OCI-LY7 (cell line): ENCODE results near the gene CRB1. TPM values are rescaled to one million over a fixed set of nuclear protein-coding genes. Genes with fewer than 3 reads are reported as not detected.

Experiments used
- BruUV-seq: library from RNA; stranded (reverse); fragments of 400-500 nt; replicated peaks from 2 replicates; lab custom pipeline; 2021; lab: Mats Ljungman, UMichigan
- CTCF ChIA-PET: fragments of 300-600 bp; sonication (Branson Sonifier 250); formaldehyde crosslinking; loops from one replicate; lab custom pipeline; 2022; ENCODE audit warnings: antibody characterized with exemption; ENCODE audit not compliant: unreplicated experiment; lab: Charles Lee
- POLR2A ChIA-PET: fragments of 300-600 bp; sonication (Branson Sonifier 250); formaldehyde crosslinking; loops from one replicate; lab custom pipeline; 2022; ENCODE audit warnings: antibody characterized with exemption; lab: Charles Lee
- DNase-seq: peaks from one replicate; pipeline ENCODE4 v3.0.0-alpha.2; 2015; ENCODE audit warnings: low spot score
- H2AFZ ChIP-seq: fragments of 200-600 bp; sonication (generic), shearing (Covaris generic); 2 replicates; pipeline ENCODE4 v1.6.1; 2014; ENCODE audit warnings: mild to moderate bottlenecking, antibody characterized with exemption, low read length, moderate library complexity
- H3K27ac ChIP-seq: fragments of 200-600 bp; sonication (generic); 2 replicates; pipeline ENCODE4 v1.5.1; 2014; ENCODE audit warnings: mixed run types, low read depth, mild to moderate bottlenecking, moderate library complexity, low read length, inconsistent platforms; ENCODE audit not compliant: poor library complexity, severe bottlenecking
- H3K36me3 ChIP-seq: fragments of 200-600 bp; sonication (generic); 2 replicates; pipeline ENCODE4 v1.6.1; 2014; ENCODE audit warnings: mild to moderate bottlenecking, antibody characterized with exemption, low read length, moderate library complexity, mixed read lengths; ENCODE audit not compliant: insufficient read depth
- H3K4me1 ChIP-seq: fragments of 200-600 bp; sonication (generic); 2 replicates; pipeline ENCODE4 v1.5.1; 2014; ENCODE audit warnings: mild to moderate bottlenecking, low read length; ENCODE audit not compliant: insufficient read depth, poor library complexity, severe bottlenecking
- H3K4me2 ChIP-seq: fragments of 200-600 bp; sonication (generic); 2 replicates; pipeline ENCODE4 v1.6.1; 2014; ENCODE audit warnings: mild to moderate bottlenecking, low read length
- H3K4me3 ChIP-seq: fragments of 200-600 bp; sonication (generic); 2 replicates; pipeline ENCODE4 v1.5.1; 2014; ENCODE audit warnings: mild to moderate bottlenecking, low read depth, low read length; ENCODE audit not compliant: poor library complexity, severe bottlenecking
- H3K79me2 ChIP-seq: fragments of 200-600 bp; sonication (generic); 2 replicates; pipeline ENCODE4 v1.6.1; 2016; ENCODE audit warnings: low read depth, mild to moderate bottlenecking, low read length, moderate library complexity, mixed read lengths; ENCODE audit not compliant: insufficient read depth
- H3K9me2 ChIP-seq: fragments of 200-600 bp; sonication (generic); 2 replicates; pipeline ENCODE4 v1.6.1; 2016; ENCODE audit warnings: mild to moderate bottlenecking, low read length, mixed read lengths; ENCODE audit not compliant: insufficient read depth
- H3K9me3 ChIP-seq: fragments of 200-600 bp; sonication (generic); 2 replicates; pipeline ENCODE4 v1.6.1; 2014; ENCODE audit warnings: mild to moderate bottlenecking, mixed run types, low read length, mixed read lengths
- H4K20me1 ChIP-seq: fragments of 200-600 bp; sonication (generic); 2 replicates; pipeline ENCODE4 v1.6.1; 2014; ENCODE audit warnings: mild to moderate bottlenecking, antibody characterized with exemption, low read length, moderate library complexity, mixed read lengths; ENCODE audit not compliant: insufficient read depth
- CTCF ChIP-seq: fragments of 200-600 bp; sonication (generic); conservative IDR thresholded peaks from 2 replicates; pipeline ENCODE4 v1.5.1; 2014; ENCODE audit warnings: mild to moderate bottlenecking, antibody characterized with exemption, low read length, moderate library complexity, mixed read lengths
- EZH2phosphoT487 ChIP-seq: fragments of 200-600 bp; sonication (generic); IDR thresholded peaks from 2 replicates; pipeline ENCODE4 v1.6.1; 2018; ENCODE audit warnings: low read depth, borderline replicate concordance, mild to moderate bottlenecking, mixed run types, antibody characterized with exemption, low read length, moderate library complexity, mixed read lengths
- intact Hi-C: fragments of 100-400 bp; cut with micrococcal nuclease; formaldehyde crosslinking; loops from one replicate; pipeline ENCODE4 v1.10.0; 2022; ENCODE audit not compliant: unreplicated experiment
- total RNA-seq, 2 experiments: library from RNA; depleted of rRNA in 1 of 2; stranded (reverse); fragments of >200 nt in 1 of 2; shearing (Covaris generic) in 1 of 2; gene quantifications; 2 replicates each; pipeline ENCODE4 v1.2.3, GENCODE V29; 2014 to 2022

The CRB1 gene
- total RNA-seq, 2 experiments from 2014 or later, result 0.25 TPM; not detected in 1

GRCh38 chr1:197254866-197255265, 13.2 kb upstream of the CRB1 start:
- no peak for DNase-seq
- Histone ChIP-seq H3K9me2 (no peaks in the 10 kb centered on the region), H3K27ac (no peak overlapping the region), H3K36me3 (no peaks in the 10 kb centered on the region), H4K20me1 (no peaks in the 10 kb centered on the region), H2AFZ (no peak overlapping the region), H3K4me1 (no peaks in the 10 kb centered on the region), H3K79me2 (no peaks in the 10 kb centered on the region), H3K9me3 (no peaks in the 10 kb centered on the region), H3K4me3 (no peak overlapping the region), H3K4me2 (no peak overlapping the region)
- CTCF ChIA-PET, result no interaction called here
- intact Hi-C loops, result no loop called here
- BruUV-seq, result no TSS peak
- TF ChIP-seq CTCF (no peak), EZH2phosphoT487 (no peak)
- POLR2A ChIA-PET, result no interaction called here

- intact Hi-C loops, result no loop called here
- H3K4me2 ChIP-seq, result no peak overlapping the region
- no peaks in the 10 kb centered on the region for H3K4me1 ChIP-seq
- no peaks in the 10 kb centered on the region for H3K9me3 ChIP-seq
- ChIA-PET POLR2A (interaction anchor here (0.7 to 1.0 kb wide), 3 partner anchors 9 to 43 kb away, joined by 3 to 6 read pairs (median 3); no protein-coding TSS in a partner anchor), CTCF (no interaction called here)
- no peaks in the 10 kb centered on the region for H3K79me2 ChIP-seq
- no peak overlapping the region for H3K4me3 ChIP-seq
- no peaks in the 10 kb centered on the region for H3K36me3 ChIP-seq
- no TSS peak for BruUV-seq
- H4K20me1 ChIP-seq, result no peaks in the 10 kb centered on the region
- no peak for DNase-seq
- no peak overlapping the region for H3K27ac ChIP-seq
- TF ChIP-seq EZH2phosphoT487, result no peak
- no peaks in the 10 kb centered on the region for H3K9me2 ChIP-seq
- H2AFZ ChIP-seq, result no peak overlapping the region
These were observed 3.0 kb upstream of the CRB1 start for GRCh38 chr1:197264936-197265567.

GRCh38 chr1:197269053-197269452, 1.0 kb downstream of the CRB1 start:
- Histone ChIP-seq H3K27ac (no peak overlapping the region), H3K4me3 (no peak overlapping the region), H3K4me2 (no peak overlapping the region), H3K79me2 (no peaks in the 10 kb centered on the region), H4K20me1 (no peaks in the 10 kb centered on the region), H3K4me1 (no peaks in the 10 kb centered on the region), H3K9me2 (no peaks in the 10 kb centered on the region), H3K36me3 (no peaks in the 10 kb centered on the region), H3K9me3 (no peaks in the 10 kb centered on the region), H2AFZ (no peak overlapping the region)
- POLR2A ChIA-PET, result interaction anchor here (0.6 kb wide), 1 partner anchor 15 kb away, joined by 3 read pairs; no protein-coding TSS in a partner anchor
- BruUV-seq, result no TSS peak
- DNase-seq, result no peak
- intact Hi-C loops, result no loop called here
- TF ChIP-seq EZH2phosphoT487 (no peak), CTCF (no peak)
- CTCF ChIA-PET, result no interaction called here
